Liver (tissue), 3 donors: ENCODE measurements around the gene SRC.

Experiments
- EGR1 ChIP-seq, 2 donors: IDR thresholded peaks; 2 replicates each; pipeline ENCODE4 v1.6.1; 2016 to 2018; ENCODE audit warnings: antibody characterized with exemption in 2 of 2, low read depth in 2 of 2
- HNF4A ChIP-seq, 2 donors: conservative IDR thresholded peaks; 2 replicates each; pipeline ENCODE4 v1.6.1; 2016; ENCODE audit warnings: antibody characterized with exemption in 2 of 2, mild to moderate bottlenecking in 2 of 2
- JUND ChIP-seq, 2 donors: IDR thresholded peaks; 2 replicates each; pipeline ENCODE4 v1.6.1; 2016; ENCODE audit warnings: antibody characterized with exemption in 2 of 2
- RAD21 ChIP-seq, 2 donors: IDR thresholded peaks; 2 replicates each; pipeline ENCODE4 v1.6.1; 2016; ENCODE audit warnings: antibody characterized with exemption in 2 of 2, mild to moderate bottlenecking in 2 of 2
- RXRA ChIP-seq, 2 donors: IDR thresholded peaks; 2 replicates each; pipeline ENCODE4 v1.6.1; 2017 to 2018; ENCODE audit warnings: antibody characterized with exemption in 2 of 2, mild to moderate bottlenecking in 1 of 2
- TAF1 ChIP-seq: conservative IDR thresholded peaks from 2 replicates; pipeline ENCODE4 v1.6.1; 2016; ENCODE audit warnings: antibody characterized with exemption, mild to moderate bottlenecking
- TF ChIP-seq, protein P1 (sequence below): fragments of 150-350 bp; IDR thresholded peaks from 2 replicates; pipeline ENCODE4 v1.5.1; 2017; ENCODE audit warnings: improper control_type of control experiment, low read depth, low read length; ENCODE audit not compliant: missing input control
- TF ChIP-seq, protein P2 (sequence below): IDR thresholded peaks from 2 replicates; pipeline ENCODE4 v1.6.1; 2016; ENCODE audit warnings: antibody characterized with exemption
- TF ChIP-seq, protein P3 (sequence below): IDR thresholded peaks from 2 replicates; pipeline ENCODE4 v1.6.1; 2016; ENCODE audit warnings: antibody characterized with exemption
- TF ChIP-seq, protein P4 (sequence below): IDR thresholded peaks from 2 replicates; pipeline ENCODE4 v1.6.1; 2016; ENCODE audit warnings: antibody characterized with exemption
- donor health status: healthy.
- donor health status: healthy.

DNA sequence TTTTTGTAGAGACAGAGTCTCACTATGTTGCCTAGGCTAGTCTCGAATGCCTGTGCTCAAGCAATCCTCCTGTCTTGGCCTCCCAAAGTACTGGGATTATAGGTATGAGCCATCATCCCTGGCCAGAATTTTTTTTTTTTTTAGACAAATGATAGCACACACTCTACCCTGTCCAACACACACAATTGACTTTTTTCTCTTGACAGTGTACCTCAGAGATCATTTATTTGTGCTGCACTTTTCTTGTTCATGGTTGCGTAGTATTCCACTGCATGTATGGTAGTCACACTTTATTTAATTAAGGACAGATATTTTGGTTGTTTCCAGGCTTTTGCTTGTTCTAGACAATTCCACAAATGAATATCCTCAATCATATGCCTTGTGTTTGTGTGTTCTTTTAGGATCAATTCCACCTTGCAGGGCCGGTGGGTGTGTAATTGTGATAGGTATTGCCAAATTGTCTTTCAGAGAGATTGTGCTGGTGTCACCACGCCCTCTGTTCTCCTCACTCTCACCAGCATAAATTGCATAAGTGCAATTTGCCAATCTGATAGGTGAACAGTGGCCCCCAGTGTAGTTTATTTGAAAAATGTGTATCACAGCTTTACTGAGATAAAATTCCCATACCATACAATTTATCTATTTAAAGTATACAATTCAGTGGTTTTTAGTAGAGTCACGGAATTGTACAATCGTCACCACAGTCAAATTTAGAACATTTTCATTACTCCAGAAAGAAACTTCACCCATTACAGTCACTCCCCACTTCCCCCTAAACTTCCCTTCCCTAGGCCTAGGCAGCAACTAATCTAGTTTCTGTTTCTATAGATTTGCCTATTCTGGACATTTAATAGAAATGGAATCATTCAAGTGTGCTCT lies 20.1 kb downstream of the SRC start:
- TF ChIP-seq, protein P1, sequence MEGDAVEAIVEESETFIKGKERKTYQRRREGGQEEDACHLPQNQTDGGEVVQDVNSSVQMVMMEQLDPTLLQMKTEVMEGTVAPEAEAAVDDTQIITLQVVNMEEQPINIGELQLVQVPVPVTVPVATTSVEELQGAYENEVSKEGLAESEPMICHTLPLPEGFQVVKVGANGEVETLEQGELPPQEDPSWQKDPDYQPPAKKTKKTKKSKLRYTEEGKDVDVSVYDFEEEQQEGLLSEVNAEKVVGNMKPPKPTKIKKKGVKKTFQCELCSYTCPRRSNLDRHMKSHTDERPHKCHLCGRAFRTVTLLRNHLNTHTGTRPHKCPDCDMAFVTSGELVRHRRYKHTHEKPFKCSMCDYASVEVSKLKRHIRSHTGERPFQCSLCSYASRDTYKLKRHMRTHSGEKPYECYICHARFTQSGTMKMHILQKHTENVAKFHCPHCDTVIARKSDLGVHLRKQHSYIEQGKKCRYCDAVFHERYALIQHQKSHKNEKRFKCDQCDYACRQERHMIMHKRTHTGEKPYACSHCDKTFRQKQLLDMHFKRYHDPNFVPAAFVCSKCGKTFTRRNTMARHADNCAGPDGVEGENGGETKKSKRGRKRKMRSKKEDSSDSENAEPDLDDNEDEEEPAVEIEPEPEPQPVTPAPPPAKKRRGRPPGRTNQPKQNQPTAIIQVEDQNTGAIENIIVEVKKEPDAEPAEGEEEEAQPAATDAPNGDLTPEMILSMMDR: no peak
- TF ChIP-seq, protein P2, sequence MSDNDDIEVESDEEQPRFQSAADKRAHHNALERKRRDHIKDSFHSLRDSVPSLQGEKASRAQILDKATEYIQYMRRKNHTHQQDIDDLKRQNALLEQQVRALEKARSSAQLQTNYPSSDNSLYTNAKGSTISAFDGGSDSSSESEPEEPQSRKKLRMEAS: no peak
- TF ChIP-seq RAD21 (IDR thresholded peaks at IDR 0.05): no peak
- TF ChIP-seq, protein P3, sequence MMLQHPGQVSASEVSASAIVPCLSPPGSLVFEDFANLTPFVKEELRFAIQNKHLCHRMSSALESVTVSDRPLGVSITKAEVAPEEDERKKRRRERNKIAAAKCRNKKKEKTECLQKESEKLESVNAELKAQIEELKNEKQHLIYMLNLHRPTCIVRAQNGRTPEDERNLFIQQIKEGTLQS: no peak
- TF ChIP-seq, protein P4, sequence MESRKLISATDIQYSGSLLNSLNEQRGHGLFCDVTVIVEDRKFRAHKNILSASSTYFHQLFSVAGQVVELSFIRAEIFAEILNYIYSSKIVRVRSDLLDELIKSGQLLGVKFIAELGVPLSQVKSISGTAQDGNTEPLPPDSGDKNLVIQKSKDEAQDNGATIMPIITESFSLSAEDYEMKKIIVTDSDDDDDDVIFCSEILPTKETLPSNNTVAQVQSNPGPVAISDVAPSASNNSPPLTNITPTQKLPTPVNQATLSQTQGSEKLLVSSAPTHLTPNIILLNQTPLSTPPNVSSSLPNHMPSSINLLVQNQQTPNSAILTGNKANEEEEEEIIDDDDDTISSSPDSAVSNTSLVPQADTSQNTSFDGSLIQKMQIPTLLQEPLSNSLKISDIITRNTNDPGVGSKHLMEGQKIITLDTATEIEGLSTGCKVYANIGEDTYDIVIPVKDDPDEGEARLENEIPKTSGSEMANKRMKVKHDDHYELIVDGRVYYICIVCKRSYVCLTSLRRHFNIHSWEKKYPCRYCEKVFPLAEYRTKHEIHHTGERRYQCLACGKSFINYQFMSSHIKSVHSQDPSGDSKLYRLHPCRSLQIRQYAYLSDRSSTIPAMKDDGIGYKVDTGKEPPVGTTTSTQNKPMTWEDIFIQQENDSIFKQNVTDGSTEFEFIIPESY: no peak
- TF ChIP-seq EGR1 (IDR thresholded peaks at IDR 0.05; ENCODE audit: low read depth in 2 of 2): no peak
- no peak for TF ChIP-seq JUND (IDR thresholded peaks at IDR 0.05)
- no peak for TF ChIP-seq TAF1
- no peak for TF ChIP-seq HNF4A (conservative IDR thresholded peaks at IDR 0.05)
- no peak for TF ChIP-seq RXRA (IDR thresholded peaks at IDR 0.05)
